CD4-positive, alpha-beta T cell (primary cell): ENCODE measurements around the gene MYO5A. TPM values are rescaled to one million over a fixed set of nuclear protein-coding genes. Genes with fewer than 3 reads are reported as not detected.

Experiments used
- ATAC-seq: fragments of 200-7000 bp; cut with Tn5 transposase; one replicate; pipeline ENCODE4 v1.10.0; 2022; ENCODE audit warnings: mild to moderate bottlenecking; ENCODE audit not compliant: poor library complexity
- CTCF ChIA-PET: fragments of 350-600 bp; sonication (Branson Sonifier 250); formaldehyde crosslinking; loops from one replicate; lab custom pipeline; 2021; ENCODE audit warnings: antibody characterized with exemption, inconsistent platforms; lab: Charles Lee
- POLR2A ChIA-PET: fragments of 350-600 bp; sonication (Branson Sonifier 250); formaldehyde crosslinking; loops from one replicate; lab custom pipeline; 2021; ENCODE audit warnings: antibody characterized with exemption, inconsistent platforms; lab: Charles Lee
- DNase-seq, 14 experiments: peaks; one replicate each; pipeline ENCODE4 v3.0.0-alpha.2; 2013 to 2020; ENCODE audit warnings: mixed read lengths in 2 of 14
- H3K27ac ChIP-seq, 2 donors: one replicate each; pipeline versions ENCODE4 v1.5.1 to v1.7.0; 2013; ENCODE audit warnings: low read length in 2 of 2, low read depth in 1 of 2, mild to moderate bottlenecking in 1 of 2
- H3K27me3 ChIP-seq, 2 experiments: 1 replicate in 1 of 2; 2 replicates in 1 of 2; pipeline versions ENCODE4 v1.6.1 to v1.7.0; 2013; ENCODE audit warnings: low read length in 2 of 2, control low read depth in 1 of 2, mild to moderate bottlenecking in 1 of 2, moderate library complexity in 1 of 2; ENCODE audit not compliant: insufficient read depth in 2 of 2, control insufficient read depth in 1 of 2
- H3K36me3 ChIP-seq: one replicate; pipeline ENCODE4 v1.6.1; 2013; ENCODE audit warnings: low read length, control low read depth; ENCODE audit not compliant: insufficient read depth
- H3K4me1 ChIP-seq: one replicate; pipeline ENCODE4 v1.6.1; 2013; ENCODE audit warnings: low read length, control low read depth; ENCODE audit not compliant: insufficient read depth
- H3K4me3 ChIP-seq: one replicate; pipeline ENCODE4 v1.5.1; 2013; ENCODE audit warnings: mild to moderate bottlenecking, low read length, moderate library complexity
- H3K9me3 ChIP-seq, 2 experiments: 1 replicate in 1 of 2; 2 replicates in 1 of 2; pipeline versions ENCODE4 v1.6.1 to v1.7.0; 2013; ENCODE audit warnings: low read length in 2 of 2, mild to moderate bottlenecking in 2 of 2, control low read depth in 1 of 2, moderate library complexity in 1 of 2; ENCODE audit not compliant: control insufficient read depth in 1 of 2, insufficient read depth in 1 of 2
- H3K27ac Mint-ChIP-seq: one replicate; pipeline ENCODE4 v1.8.0; 2020; ENCODE audit warnings: mixed read lengths
- H3K27me3 Mint-ChIP-seq: one replicate; pipeline ENCODE4 v1.8.0; 2021; ENCODE audit warnings: mixed read lengths
- H3K36me3 Mint-ChIP-seq: one replicate; pipeline ENCODE4 v1.8.0; 2021; ENCODE audit warnings: low read depth, mixed read lengths
- H3K4me1 Mint-ChIP-seq: one replicate; pipeline ENCODE4 v1.8.0; 2021; ENCODE audit warnings: low read depth, mixed read lengths
- H3K4me3 Mint-ChIP-seq: one replicate; pipeline ENCODE4 v1.8.0; 2020; ENCODE audit warnings: mild to moderate bottlenecking, mixed read lengths
- H3K9me3 Mint-ChIP-seq: one replicate; pipeline ENCODE4 v1.8.0; 2020; ENCODE audit warnings: mixed read lengths
- CTCF ChIP-seq: fragments of 200-600 bp; IDR thresholded peaks from one replicate; pipeline ENCODE4 v1.8.0; 2022; ENCODE audit warnings: antibody characterized with exemption, mild to moderate bottlenecking
- intact Hi-C, 2 experiments: fragments of 100-400 bp; cut with DNase I in 1 of 2; cut with micrococcal nuclease in 1 of 2; formaldehyde crosslinking; loops; one replicate each; pipeline versions ENCODE4 v1.15.1 to v1.9.0; 2023 to 2025; cut with DNase I, micrococcal nuclease
- total RNA-seq, 174 experiments: library from RNA in 2 of 174; stranded (reverse) in 2 of 174; gene quantifications; one replicate each; pipeline ENCODE4 v1.2.3 and lab custom pipeline; 2021 to 2026

Gene MYO5A
- total RNA-seq, 2 experiments from 2014 or later: 25.5 TPM

- Mint-ChIP-seq H3K36me3 (peaks cover 57% of the 10 kb centered on the region), H3K4me1 (peaks cover 5% of the 10 kb centered on the region), H3K27ac (no peak overlapping the region), H3K4me3 (no peak overlapping the region), H3K27me3 (no peaks in the 10 kb centered on the region), H3K9me3 (no peaks in the 10 kb centered on the region)
- ChIA-PET POLR2A (interaction anchor here (1.1 kb wide), 1 partner anchor 11 kb away, joined by 3 read pairs; no protein-coding TSS in a partner anchor), CTCF (interaction anchor here (0.6 kb wide), 1 partner anchor 80 kb away, joined by 3 read pairs; no protein-coding TSS in a partner anchor)
- no peaks in the 10 kb centered on the region for H3K9me3 ChIP-seq
- H3K27ac ChIP-seq: no peak overlapping the region
- peaks cover 5% of the 10 kb centered on the region for H3K4me1 ChIP-seq
- no peaks in the 10 kb centered on the region for H3K27me3 ChIP-seq
- intact Hi-C loops: loop anchor here in 1 of 2 experiments (2.0 to 10.0 kb wide), 2 partner anchors 74 to 328 kb away; no protein-coding TSS in a partner anchor
- no peak overlapping the region for H3K4me3 ChIP-seq
- ATAC-seq (no peak), DNase-seq (no peak)
- no peak for TF ChIP-seq CTCF
- H3K36me3 ChIP-seq: peaks cover 19% of the 10 kb centered on the region
Observed at GRCh38 chr15:52336529-52336928, 192.2 kb downstream of the MYO5A start.

- ChIA-PET POLR2A (interaction anchor here (0.6 kb wide), 1 partner anchor 458 kb away, joined by 3 read pairs; no protein-coding TSS in a partner anchor), CTCF (interaction anchor here (0.9 kb wide), 1 partner anchor 39 kb away, joined by 3 read pairs; no protein-coding TSS in a partner anchor)
- Histone ChIP-seq H3K4me1 (peaks cover 8% of the 10 kb centered on the region), H3K36me3 (peaks cover 17% of the 10 kb centered on the region), H3K4me3 (no peak overlapping the region), H3K27me3 (no peaks in the 10 kb centered on the region), H3K9me3 (no peaks in the 10 kb centered on the region), H3K27ac (no peak overlapping the region)
- Mint-ChIP-seq H3K4me1 (peaks cover 10% of the 10 kb centered on the region), H3K36me3 (peaks cover 54% of the 10 kb centered on the region), H3K4me3 (no peak overlapping the region), H3K27me3 (no peaks in the 10 kb centered on the region), H3K27ac (no peak overlapping the region), H3K9me3 (no peaks in the 10 kb centered on the region)
- no peak for TF ChIP-seq CTCF
- DNase-seq: no peak
- ATAC-seq: no peak
- intact Hi-C loops: loop anchor here (5.0 to 10.0 kb wide), 6 partner anchors 193 to 343 kb away; partner anchors contain the start of genes ARPP19 (in 1 of the 2), ATOSA (in 1 of the 2) and MYO5A (in 1 of the 2)
Observed at GRCh38 chr15:52334491-52335160, 194.1 kb downstream of the MYO5A start.

GRCh38 chr15:52331490-52332240 lies 197.0 kb downstream of the MYO5A start:
- Mint-ChIP-seq H3K27ac (no peak overlapping the region), H3K36me3 (peaks cover 62% of the 10 kb centered on the region), H3K4me3 (no peak overlapping the region), H3K4me1 (peaks cover 10% of the 10 kb centered on the region), H3K9me3 (no peaks in the 10 kb centered on the region), H3K27me3 (no peaks in the 10 kb centered on the region)
- CTCF ChIA-PET: interaction anchor here (0.6 to 2.1 kb wide), 10 partner anchors 14 to 406 kb away, joined by 3 to 12 read pairs (median 3); no protein-coding TSS in a partner anchor
- H3K27me3 ChIP-seq: no peaks in the 10 kb centered on the region
- H3K4me3 ChIP-seq: no peak overlapping the region
- no peaks in the 10 kb centered on the region for H3K9me3 ChIP-seq
- DNase-seq (peak; percentile 2 to 89 (median 38)), ATAC-seq (peak; percentile 96)
- POLR2A ChIA-PET: interaction anchor here (0.6 to 1.8 kb wide), 3 partner anchors 75 to 1423 kb away, joined by 3 to 5 read pairs (median 3); no protein-coding TSS in a partner anchor
- peak; percentile 68 for TF ChIP-seq CTCF
- H3K4me1 ChIP-seq: peaks cover 8% of the 10 kb centered on the region
- peaks cover 45% of the 10 kb centered on the region for H3K36me3 ChIP-seq
- peak overlapping the region in 1 of 2 donors; percentile 7 for H3K27ac ChIP-seq
- intact Hi-C loops: loop anchor here (1.0 to 10.0 kb wide), 9 partner anchors 75 to 404 kb away; partner anchors contain the start of genes ARPP19 (in 1 of the 2), ATOSA (in 1 of the 2) and MYO5A (in 1 of the 2)
